Pancreas (tissue), 10 donors: ENCODE results near the gene TCF19. TPM values are rescaled to one million over a fixed set of nuclear protein-coding genes. Genes with fewer than 3 reads are reported as not detected.

Experiments
- ATAC-seq, 4 donors: fragments of 200-7000 bp; cut with Tn5 transposase; one replicate each; pipeline versions ENCODE4 v1.8.0 to v1.9.1; 2020; ENCODE audit warnings: mild to moderate bottlenecking in 4 of 4, moderate library complexity in 4 of 4
- DNase-seq, 6 donors: peaks; one replicate each; pipeline ENCODE4 v3.0.0-alpha.2; 2020
- FAIRE-seq: peaks from 2 replicates; lab custom pipeline; 2012; peaks lifted over from hg19 to GRCh38; lab: Jason Lieb, UNC
- H3K27ac ChIP-seq, 4 donors: fragments of 200-600 bp; sonication (generic); 1 replicate in 3 of 4; 2 replicates in 1 of 4; pipeline versions ENCODE4 v1.5.0 to v1.8.0; 2020
- H3K27me3 ChIP-seq, 4 donors: fragments of 200-600 bp; one replicate each; pipeline ENCODE4 v1.8.0; 2021
- H3K36me3 ChIP-seq, 3 donors: fragments of 200-600 bp; sonication (generic) in 1 of 3; one replicate each; pipeline versions ENCODE4 v1.5.0 to v1.8.0; 2020 to 2021
- H3K4me1 ChIP-seq, 3 donors: fragments of 200-600 bp; one replicate each; pipeline ENCODE4 v1.8.0; 2021
- H3K4me3 ChIP-seq, 4 donors: fragments of 200-600 bp; sonication (generic) in 2 of 4; one replicate each; pipeline versions ENCODE4 v1.5.0 to v1.8.0; 2020 to 2021
- H3K9me3 ChIP-seq, 4 donors: fragments of 200-600 bp; one replicate each; pipeline ENCODE4 v1.8.0; 2021
- CTCF ChIP-seq, 4 donors: fragments of 200-600 bp; sonication (generic) in 3 of 4; IDR thresholded peaks; one replicate each; pipeline versions ENCODE4 v1.5.0 to v1.8.0; 2021; ENCODE audit warnings: antibody characterized with exemption in 4 of 4
- WGBS, 2 donors: extraction: QIAGEN DNeasy Blood & Tissue Kit; methylation state at CpG; one replicate each; pipeline ENCODE4 v1.1.7; 2013; 5-methylcytosine and 5-hydroxymethylcytosine counted together
- intact Hi-C, 3 donors: fragments of 100-400 bp; cut with DNase I; formaldehyde crosslinking; loops; one replicate each; pipeline versions ENCODE4 v1.11.1 to v1.14.2; 2022
- polyA plus RNA-seq, 2 donors: library from polyadenylated mRNA; stranded (reverse); fragments of 200-250 nt; gene quantifications; one replicate each; pipeline ENCODE4 v1.2.3, GENCODE V29; 2013
- total RNA-seq, 6 donors: library from RNA; stranded (reverse); fragmentation: NEBNext Ultra II Directional in 4 of 6; extraction: Animal tissue kit (Norgen Biotek cat#: 25700) in 4 of 6; gene quantifications; one replicate each; pipeline versions ENCODE4 v1.2.1 to v1.2.4, GENCODE V29; 2021 to 2023
- donor health status: healthy with polysubstance abuse.
- donor health status: DM: no; HTN: no; CAD: no; lungs with moderate emphysema.
- donor health status: DM: no; HTN: no; CAD: no.
- donor health status: control.
- donor health status: control.
- donor health status: Bipolar disorder and iron deficiency.
- donor health status: DM: yes; HTN: yes; CAD: no.
- donor health status: DM: no; HTN: no; CAD: no.
- donor health status: DM: no; HTN: no; CAD: no.
- donor health status: DM: yes; HTN: yes; CAD: no.

TCF19 gene
- total and polyA plus RNA-seq, 8 donors = 0.83 to 3.4 (median 2.0) TPM

GRCh38 chr6:31208506-31208905 is 50.1 kb downstream of the TCF19 start:
- TF ChIP-seq CTCF (IDR thresholded peaks at IDR 0.05) = no peak
- intact Hi-C loops = no loop called here

GRCh38 chr6:31209137-31209536 is 50.7 kb downstream of the TCF19 start:
- Histone ChIP-seq H3K36me3 (no peaks in the 10 kb centered on the region), H3K9me3 (no peaks in the 10 kb centered on the region), H3K4me1 (peaks cover 15 to 25% (median 25%) of the 10 kb centered on the region in 3 donors), H3K27ac (peak overlapping the region in 3 of 4 donors; percentile 38 to 70 (median 56)), H3K27me3 (no peaks in the 10 kb centered on the region), H3K4me3 (no peak overlapping the region)
- no peak for TF ChIP-seq CTCF (IDR thresholded peaks at IDR 0.05)
- no peak for FAIRE-seq
- 10 to 14% methylated on average over 2 of the region's 2 CpGs for WGBS, 2 donors
- ATAC-seq = peak; percentile 84 to 94 (median 88)
- no peak for DNase-seq
- intact Hi-C loops = no loop called here

More at GRCh38 chr6:31208506-31208905, 50.1 kb downstream of the TCF19 start:
- 25 to 38% methylated on average over 2 of the region's 2 CpGs for WGBS, 2 donors
- H3K9me3 ChIP-seq = no peaks in the 10 kb centered on the region
- FAIRE-seq = no peak
- ATAC-seq = no peak
- peak overlapping the region; percentile 30 to 70 (median 48) for H3K27ac ChIP-seq
- peaks cover 16 to 28% (median 25%) of the 10 kb centered on the region in 3 donors for H3K4me1 ChIP-seq
- H3K27me3 ChIP-seq = no peaks in the 10 kb centered on the region
- DNase-seq = no peak
- H3K4me3 ChIP-seq = no peak overlapping the region
- H3K36me3 ChIP-seq = no peaks in the 10 kb centered on the region

GRCh38 chr6:31210123-31210522 is 51.7 kb downstream of the TCF19 start:
- Histone ChIP-seq H3K9me3 (no peaks in the 10 kb centered on the region), H3K4me1 (peaks cover 15 to 25% (median 25%) of the 10 kb centered on the region in 3 donors), H3K36me3 (no peaks in the 10 kb centered on the region), H3K4me3 (no peak overlapping the region), H3K27me3 (no peaks in the 10 kb centered on the region), H3K27ac (peak overlapping the region in 2 of 4 donors; percentile 10 to 38)
- TF ChIP-seq CTCF (IDR thresholded peaks at IDR 0.05) = no peak
- WGBS, 2 donors = 30 to 34% methylated on average over 6 of the region's 6 CpGs
- DNase-seq (no peak), FAIRE-seq (no peak), ATAC-seq (peak in 2 of 4 donors; percentile 8 to 24)
- intact Hi-C loops = no loop called here

- no peak for DNase-seq
- Histone ChIP-seq H3K27ac (no peak overlapping the region), H3K27me3 (no peaks in the 10 kb centered on the region), H3K36me3 (no peaks in the 10 kb centered on the region), H3K4me1 (peaks cover 15 to 25% (median 25%) of the 10 kb centered on the region in 3 donors), H3K4me3 (no peak overlapping the region), H3K9me3 (no peaks in the 10 kb centered on the region)
- no peak for TF ChIP-seq CTCF (IDR thresholded peaks at IDR 0.05)
- intact Hi-C loops = no loop called here
- no peak for FAIRE-seq
- WGBS, 2 donors = 89 to 93% methylated on average over 5 of the region's 5 CpGs
- no peak for ATAC-seq
Measured at GRCh38 chr6:31210741-31211532, 52.5 kb downstream of the TCF19 start.

Other genes starting within 250 kb of the TCF19 start
- gene VARS2, start 244.4 kb upstream of the TCF19 start, total RNA-seq = 10 to 100 TPM; 11.3 to 25.8 (median 17.1) TPM
- gene VARS2, start 244.4 kb upstream of the TCF19 start, polyA plus RNA-seq = 10 to 100 TPM; 40.4 to 40.6 TPM
- 1 to 10 TPM in 5 of 6 donors, under 1 TPM in 1; 0.83 to 6.6 (median 2.1) TPM for gene SFTA2, start 226.4 kb upstream of the TCF19 start, total RNA-seq
- gene SFTA2, start 226.4 kb upstream of the TCF19 start, polyA plus RNA-seq = 10 to 100 TPM; 14.4 to 22.9 TPM
- gene MUCL3, start 217.6 kb upstream of the TCF19 start, total RNA-seq = 1 to 10 TPM in 1 of 6 donors, under 1 TPM in 1, not detected in 4; 0.09 to 5.6 TPM
- gene MUCL3, start 217.6 kb upstream of the TCF19 start, polyA plus RNA-seq = 1 to 10 TPM in 1 of 2 donors, under 1 TPM in 1; 0.04 to 1.2 TPM
- not detected for gene MUC21, start 174.9 kb upstream of the TCF19 start, total RNA-seq
- under 1 TPM; 0.07 to 0.23 TPM for gene MUC21, start 174.9 kb upstream of the TCF19 start, polyA plus RNA-seq
- gene MUC22, start 148.1 kb upstream of the TCF19 start, total RNA-seq = not detected
- under 1 TPM in 1 of 2 donors, not detected in 1; 0.02 TPM for gene MUC22, start 148.1 kb upstream of the TCF19 start, polyA plus RNA-seq
- gene C6orf15, start 46.0 kb upstream of the TCF19 start, total RNA-seq = not detected
- gene C6orf15, start 46.0 kb upstream of the TCF19 start, polyA plus RNA-seq = not detected
- 1 to 10 TPM in 1 of 6 donors, under 1 TPM in 5; 0.06 to 1.4 (median 0.30) TPM for gene PSORS1C1, start 43.8 kb upstream of the TCF19 start, total RNA-seq
- gene PSORS1C1, start 43.8 kb upstream of the TCF19 start, polyA plus RNA-seq = 1 to 10 TPM in 1 of 2 donors, under 1 TPM in 1; 0.70 to 1.9 TPM
- gene CDSN, start 38.1 kb upstream of the TCF19 start, total RNA-seq = under 1 TPM in 1 of 6 donors, not detected in 5; 0.06 TPM
- under 1 TPM; 0.05 to 0.08 TPM for gene CDSN, start 38.1 kb upstream of the TCF19 start, polyA plus RNA-seq
- not detected for gene PSORS1C2, start 19.5 kb upstream of the TCF19 start, total RNA-seq
- not detected for gene PSORS1C2, start 19.5 kb upstream of the TCF19 start, polyA plus RNA-seq
- 10 to 100 TPM in 5 of 6 donors, 1 to 10 TPM in 1; 6.7 to 19.3 (median 11.3) TPM for gene CCHCR1, start 787 bp upstream of the TCF19 start, total RNA-seq
- 10 to 100 TPM; 22.3 to 27.0 TPM for gene CCHCR1, start 787 bp upstream of the TCF19 start, polyA plus RNA-seq
- gene POU5F1, start 12.1 kb downstream of the TCF19 start, total RNA-seq = 10 to 100 TPM in 1 of 6 donors, 1 to 10 TPM in 5; 1.1 to 23.6 (median 3.2) TPM
- gene POU5F1, start 12.1 kb downstream of the TCF19 start, polyA plus RNA-seq = 10 to 100 TPM in 1 of 2 donors, 1 to 10 TPM in 1; 8.6 to 32.1 TPM
- gene HLA-C, start 113.5 kb downstream of the TCF19 start, total RNA-seq = 100 to 1,000 TPM; 135 to 297 (median 208) TPM
- gene HLA-C, start 113.5 kb downstream of the TCF19 start, polyA plus RNA-seq = 100 to 1,000 TPM; 147 to 160 TPM
- gene HLA-B, start 198.6 kb downstream of the TCF19 start, total RNA-seq = 1,000 to 10,000 TPM in 1 of 6 donors, 100 to 1,000 TPM in 5; 141 to 1,089 (median 229) TPM
- gene HLA-B, start 198.6 kb downstream of the TCF19 start, polyA plus RNA-seq = 100 to 1,000 TPM; 269 to 373 TPM
- 10 to 100 TPM in 1 of 6 donors, 1 to 10 TPM in 5; 4.8 to 15.8 (median 5.7) TPM for gene MICA, start 245.0 kb downstream of the TCF19 start, total RNA-seq
- gene MICA, start 245.0 kb downstream of the TCF19 start, polyA plus RNA-seq = 10 to 100 TPM; 13.6 to 22.6 TPM